Measurements from ENCODE around the gene GPR162.

DNA sequence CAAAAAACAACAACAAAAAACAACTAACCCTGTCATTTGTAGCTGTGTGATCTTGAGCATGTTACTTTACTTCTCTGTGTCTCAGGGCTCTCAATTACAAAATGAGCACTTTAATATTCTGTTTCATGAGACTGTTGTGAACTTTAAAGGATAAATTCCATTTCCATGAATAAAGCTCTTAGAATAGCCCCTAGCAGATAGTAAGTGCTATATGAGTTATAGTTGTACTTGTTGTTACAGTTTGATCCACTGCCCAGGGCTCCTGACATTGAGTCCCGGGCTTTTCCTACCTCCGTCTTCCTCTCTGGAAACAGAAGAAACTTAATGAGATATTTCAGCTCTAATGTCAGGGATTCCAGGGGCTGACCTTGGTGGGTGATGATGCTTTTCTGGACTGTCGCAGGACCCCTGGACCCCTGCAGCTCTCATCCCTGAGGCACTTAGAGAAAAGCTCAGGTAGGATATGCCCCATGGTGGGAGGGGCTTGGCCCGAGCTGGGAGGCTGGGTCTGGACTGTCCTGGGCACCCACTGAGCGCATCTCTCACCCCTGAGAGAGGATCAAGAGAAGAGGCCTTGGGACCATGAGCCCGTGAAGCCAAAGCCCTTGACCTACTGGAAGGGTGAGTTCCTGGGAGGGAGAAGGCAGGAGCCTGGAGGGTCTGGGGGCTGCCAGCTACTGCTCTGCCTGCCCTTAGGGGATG is 11.7 kb downstream of the GPR162 start:
- TF ChIP-seq, protein P1, sequence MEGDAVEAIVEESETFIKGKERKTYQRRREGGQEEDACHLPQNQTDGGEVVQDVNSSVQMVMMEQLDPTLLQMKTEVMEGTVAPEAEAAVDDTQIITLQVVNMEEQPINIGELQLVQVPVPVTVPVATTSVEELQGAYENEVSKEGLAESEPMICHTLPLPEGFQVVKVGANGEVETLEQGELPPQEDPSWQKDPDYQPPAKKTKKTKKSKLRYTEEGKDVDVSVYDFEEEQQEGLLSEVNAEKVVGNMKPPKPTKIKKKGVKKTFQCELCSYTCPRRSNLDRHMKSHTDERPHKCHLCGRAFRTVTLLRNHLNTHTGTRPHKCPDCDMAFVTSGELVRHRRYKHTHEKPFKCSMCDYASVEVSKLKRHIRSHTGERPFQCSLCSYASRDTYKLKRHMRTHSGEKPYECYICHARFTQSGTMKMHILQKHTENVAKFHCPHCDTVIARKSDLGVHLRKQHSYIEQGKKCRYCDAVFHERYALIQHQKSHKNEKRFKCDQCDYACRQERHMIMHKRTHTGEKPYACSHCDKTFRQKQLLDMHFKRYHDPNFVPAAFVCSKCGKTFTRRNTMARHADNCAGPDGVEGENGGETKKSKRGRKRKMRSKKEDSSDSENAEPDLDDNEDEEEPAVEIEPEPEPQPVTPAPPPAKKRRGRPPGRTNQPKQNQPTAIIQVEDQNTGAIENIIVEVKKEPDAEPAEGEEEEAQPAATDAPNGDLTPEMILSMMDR (conservative IDR thresholded peaks at IDR 0.05; ENCODE audit: low read depth, low read length): no peak
- TF ChIP-seq EZH2 (IDR thresholded peaks at IDR 0.05; ENCODE audit: low read length, unreplicated experiment): no peak

Measured in PC-3 (cell line).